ENCODE results near the gene CACNA1B.

DNA sequence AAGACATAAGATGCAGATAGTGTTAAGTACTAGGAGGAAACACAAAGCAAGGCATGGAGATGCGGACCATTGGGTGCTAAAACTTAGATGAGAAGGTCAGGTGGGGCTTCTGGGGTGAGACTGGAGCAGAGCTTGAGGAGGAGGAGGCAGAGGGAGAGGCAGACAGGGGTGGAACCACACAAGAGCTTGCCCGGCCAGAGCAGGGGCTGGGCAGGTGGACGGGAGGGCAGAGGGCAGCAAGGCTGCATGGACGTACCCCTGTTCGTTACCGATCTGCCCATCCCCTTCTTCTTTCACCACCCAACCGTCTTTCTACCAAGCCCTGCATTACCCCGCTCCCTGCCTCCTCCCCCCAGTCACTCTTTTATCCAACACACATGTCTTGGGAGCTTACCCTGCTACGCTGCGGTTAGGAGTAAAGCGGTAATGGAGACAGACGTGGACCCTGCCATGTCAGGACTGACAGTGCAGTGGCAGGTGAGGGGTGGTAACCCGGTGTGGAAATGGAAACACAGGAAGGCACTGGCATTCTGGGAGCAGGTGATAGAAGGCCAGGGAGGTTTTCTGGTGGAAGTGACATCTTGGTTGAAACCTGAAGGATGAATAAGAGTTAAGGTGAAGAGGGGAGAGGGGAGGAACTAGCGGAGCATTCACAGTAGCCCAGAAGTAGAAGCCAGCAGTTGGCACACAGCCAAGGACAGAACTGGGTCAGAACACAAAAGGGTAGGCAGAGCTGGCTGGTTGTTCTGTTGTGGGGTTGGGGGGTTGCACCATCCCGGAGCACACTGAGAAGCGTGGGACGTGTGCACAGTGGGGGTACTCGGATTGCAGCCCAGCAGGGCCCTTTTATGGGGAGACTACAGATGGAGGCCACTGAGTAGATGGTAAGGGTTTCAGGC, 167.2 kb downstream of the CACNA1B start:
- TF ChIP-seq, protein P1, sequence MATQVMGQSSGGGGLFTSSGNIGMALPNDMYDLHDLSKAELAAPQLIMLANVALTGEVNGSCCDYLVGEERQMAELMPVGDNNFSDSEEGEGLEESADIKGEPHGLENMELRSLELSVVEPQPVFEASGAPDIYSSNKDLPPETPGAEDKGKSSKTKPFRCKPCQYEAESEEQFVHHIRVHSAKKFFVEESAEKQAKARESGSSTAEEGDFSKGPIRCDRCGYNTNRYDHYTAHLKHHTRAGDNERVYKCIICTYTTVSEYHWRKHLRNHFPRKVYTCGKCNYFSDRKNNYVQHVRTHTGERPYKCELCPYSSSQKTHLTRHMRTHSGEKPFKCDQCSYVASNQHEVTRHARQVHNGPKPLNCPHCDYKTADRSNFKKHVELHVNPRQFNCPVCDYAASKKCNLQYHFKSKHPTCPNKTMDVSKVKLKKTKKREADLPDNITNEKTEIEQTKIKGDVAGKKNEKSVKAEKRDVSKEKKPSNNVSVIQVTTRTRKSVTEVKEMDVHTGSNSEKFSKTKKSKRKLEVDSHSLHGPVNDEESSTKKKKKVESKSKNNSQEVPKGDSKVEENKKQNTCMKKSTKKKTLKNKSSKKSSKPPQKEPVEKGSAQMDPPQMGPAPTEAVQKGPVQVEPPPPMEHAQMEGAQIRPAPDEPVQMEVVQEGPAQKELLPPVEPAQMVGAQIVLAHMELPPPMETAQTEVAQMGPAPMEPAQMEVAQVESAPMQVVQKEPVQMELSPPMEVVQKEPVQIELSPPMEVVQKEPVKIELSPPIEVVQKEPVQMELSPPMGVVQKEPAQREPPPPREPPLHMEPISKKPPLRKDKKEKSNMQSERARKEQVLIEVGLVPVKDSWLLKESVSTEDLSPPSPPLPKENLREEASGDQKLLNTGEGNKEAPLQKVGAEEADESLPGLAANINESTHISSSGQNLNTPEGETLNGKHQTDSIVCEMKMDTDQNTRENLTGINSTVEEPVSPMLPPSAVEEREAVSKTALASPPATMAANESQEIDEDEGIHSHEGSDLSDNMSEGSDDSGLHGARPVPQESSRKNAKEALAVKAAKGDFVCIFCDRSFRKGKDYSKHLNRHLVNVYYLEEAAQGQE (IDR thresholded peaks at IDR 0.05; ENCODE audit: low read depth): no peak
- TF ChIP-seq TCF12 (IDR thresholded peaks at IDR 0.05; ENCODE audit: low read depth) (no peak), EGR1 (IDR thresholded peaks at IDR 0.05) (no peak), TAF1 (IDR thresholded peaks at IDR 0.05; ENCODE audit: low read depth) (no peak), EP300 (IDR thresholded peaks at IDR 0.05; ENCODE audit: borderline replicate concordance) (no peak), TEAD4 (IDR thresholded peaks at IDR 0.05) (no peak), CREB1 (IDR thresholded peaks at IDR 0.05; ENCODE audit: low read depth) (no peak), RAD21 (IDR thresholded peaks at IDR 0.05; ENCODE audit: low read depth) (no peak), CEBPB (IDR thresholded peaks at IDR 0.05) (no peak)

All from Ishikawa (cell line).